ENCODE results near the gene FN1.
"Not testable (repeated sequence)": the region's sequence is repeated elsewhere in the genome, so short reads cannot be mapped to it uniquely, and the experiment has no call there.

FN1 gene

DNA sequence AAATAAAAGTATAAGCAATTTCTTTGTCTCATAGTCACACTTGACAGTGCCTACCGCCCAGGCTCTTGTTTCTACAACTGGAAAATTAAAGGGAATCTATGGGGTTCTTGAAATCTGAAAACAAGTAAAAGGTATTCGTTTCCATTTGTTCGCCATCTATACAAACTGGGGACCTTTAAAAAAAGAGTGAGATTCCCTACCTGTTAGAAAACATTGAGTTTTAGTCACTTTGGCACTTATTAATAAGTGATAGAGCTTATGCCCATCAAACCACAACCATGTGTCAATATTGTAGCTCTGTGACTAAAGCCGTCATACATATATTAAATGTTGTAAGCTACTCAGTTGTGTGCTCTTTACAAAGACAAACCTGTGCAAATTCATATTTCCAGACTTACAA, 13.2 kb downstream of the FN1 start:
- no peak for DNase-seq (ENCODE audit: low read depth)

DNA sequence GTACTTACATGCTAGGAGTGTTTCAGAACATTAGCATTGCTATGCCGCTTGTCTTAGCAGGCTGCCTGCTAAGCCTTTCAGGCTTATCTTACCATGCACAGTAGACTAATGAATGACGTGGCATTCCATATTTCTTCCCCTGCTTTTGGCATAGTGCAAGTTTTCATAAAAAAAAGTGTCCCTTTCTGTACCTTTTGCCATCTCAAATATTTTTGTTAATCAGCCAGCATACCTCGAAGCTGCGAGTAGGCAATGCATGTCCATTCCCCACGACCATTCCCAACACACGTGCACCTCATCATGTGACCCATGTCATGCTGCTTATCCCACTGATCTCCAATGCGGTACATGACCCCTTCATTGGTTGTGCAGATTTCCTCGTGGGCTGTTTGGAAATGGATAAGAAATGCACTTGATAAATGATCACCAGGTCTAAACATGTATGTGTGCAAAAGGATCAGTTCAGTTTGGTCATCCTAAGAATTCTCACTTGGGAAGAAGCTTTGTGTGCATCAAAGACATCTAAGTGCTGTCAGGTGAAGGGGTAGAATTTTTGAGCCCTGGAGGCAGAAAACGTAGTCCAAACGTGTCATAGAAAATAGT, 13.9 kb downstream of the FN1 start:
- DNase-seq (ENCODE audit: low read depth), result no peak

DNA sequence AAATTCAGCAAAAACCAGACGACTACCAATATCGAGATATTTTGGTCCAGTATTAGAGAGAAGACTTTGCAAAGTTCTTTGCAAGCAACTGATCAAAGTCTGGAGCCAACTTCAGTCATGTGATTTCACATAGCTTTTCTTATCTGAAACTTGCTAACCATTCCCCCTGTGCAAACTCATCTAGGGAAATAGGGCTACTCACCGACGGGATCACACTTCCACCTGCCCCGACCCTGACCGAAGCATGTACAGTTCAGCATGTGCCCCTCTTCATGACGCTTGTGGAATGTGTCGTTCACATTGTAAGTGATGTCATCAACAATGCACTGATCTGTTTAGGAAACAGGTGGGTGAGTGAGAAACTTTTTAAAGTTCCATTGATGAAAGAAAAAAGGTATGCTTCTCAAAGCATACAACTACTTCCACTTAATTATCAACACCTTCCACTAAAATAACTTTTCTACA, 15.4 kb downstream of the FN1 start:
- no peak for DNase-seq (ENCODE audit: low read depth)

DNA sequence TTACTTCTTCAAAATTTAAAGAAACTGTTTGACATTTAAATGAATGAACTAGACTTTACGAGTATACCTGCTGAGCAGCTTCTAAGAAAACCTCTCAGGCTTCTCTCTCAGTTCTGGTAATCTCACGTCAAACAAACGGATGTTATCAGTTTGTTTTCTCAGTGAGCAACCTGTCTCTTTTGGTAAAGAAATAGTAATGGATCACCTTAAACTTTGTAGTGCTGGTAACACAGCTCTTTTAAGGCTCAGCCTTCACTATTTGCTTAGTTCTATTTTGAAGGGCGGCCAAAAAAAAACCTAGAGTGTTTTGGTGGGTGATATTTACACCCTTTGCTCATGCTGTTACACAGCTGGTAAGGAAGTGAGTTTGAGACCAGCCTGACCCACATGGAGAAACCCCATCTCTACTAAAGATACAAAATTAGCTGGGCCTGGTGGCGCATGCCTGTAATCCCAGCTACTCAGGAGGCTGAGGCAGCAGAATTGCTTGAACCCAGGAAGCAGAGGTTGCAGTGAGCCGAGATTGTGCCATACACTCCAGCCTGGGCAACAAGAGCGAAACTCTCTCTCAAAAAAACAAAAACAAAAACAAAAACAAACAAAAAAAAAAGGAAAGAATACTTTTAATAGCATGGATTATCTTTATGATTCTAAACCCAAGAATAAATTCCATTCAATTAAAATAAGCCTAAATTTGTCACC, 15.9 kb downstream of the FN1 start:
- DNase-seq (ENCODE audit: low read depth), result no peak

DNA sequence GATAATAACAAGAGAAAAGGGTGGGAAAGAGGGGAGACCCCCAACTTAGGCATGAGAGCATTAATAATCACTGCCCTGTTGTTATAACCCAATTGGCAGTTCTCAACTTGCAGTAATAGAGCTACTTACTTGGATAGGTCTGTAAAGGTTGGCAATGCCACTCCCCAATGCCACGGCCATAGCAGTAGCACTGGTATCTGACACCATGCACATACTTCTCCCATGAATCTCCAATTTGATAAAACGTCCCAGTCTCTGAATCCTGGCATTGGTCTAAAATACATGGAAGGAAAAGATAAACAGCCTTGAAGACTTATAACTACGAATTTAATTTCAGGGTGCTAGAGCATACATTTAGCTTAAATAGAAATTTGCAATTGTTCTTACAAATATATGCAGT, 16.8 kb downstream of the FN1 start:
- DNase-seq (ENCODE audit: low read depth), result no peak

DNA sequence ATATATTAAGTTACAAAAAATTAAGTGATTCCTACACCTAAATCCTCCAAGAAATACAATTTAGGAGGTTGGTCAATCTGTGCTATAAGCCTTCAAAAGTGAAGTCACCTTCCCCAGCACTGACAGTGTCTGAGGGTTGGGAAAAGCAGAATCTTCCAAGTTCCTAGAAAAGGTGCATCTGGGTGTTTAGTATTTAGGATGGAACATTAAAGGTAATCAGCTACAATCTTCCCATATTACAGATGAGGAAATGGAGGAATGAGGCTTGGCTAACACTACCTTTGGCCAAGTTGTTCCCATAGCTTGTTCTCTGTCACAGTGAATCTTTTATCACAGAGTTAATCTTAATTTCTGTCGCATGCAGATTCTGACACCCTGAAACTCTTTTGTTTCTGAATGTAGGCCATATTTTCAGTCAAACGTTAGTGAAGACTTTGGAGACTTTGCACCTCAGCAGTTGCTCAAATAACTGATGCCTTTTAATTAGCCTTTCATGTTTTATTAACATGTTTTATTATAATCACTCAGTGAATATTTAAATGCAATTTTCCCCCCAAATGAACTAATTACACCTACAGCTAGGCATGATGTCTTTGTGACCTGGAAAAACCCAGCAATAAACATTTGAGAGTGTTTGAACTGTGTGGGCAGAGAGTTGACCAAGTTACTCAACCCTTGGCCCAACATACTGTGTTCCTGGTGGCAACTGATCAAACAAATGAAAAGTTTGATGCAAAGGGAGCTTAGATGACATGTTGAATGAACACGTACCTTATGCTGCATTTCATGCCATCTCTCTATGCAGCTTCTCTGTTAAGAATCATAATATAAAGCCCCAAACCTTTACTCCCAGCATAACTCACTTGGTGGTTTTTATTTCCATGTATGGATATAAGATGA, 17.6 kb downstream of the FN1 start:
- no peak for DNase-seq (ENCODE audit: low read depth)

DNA sequence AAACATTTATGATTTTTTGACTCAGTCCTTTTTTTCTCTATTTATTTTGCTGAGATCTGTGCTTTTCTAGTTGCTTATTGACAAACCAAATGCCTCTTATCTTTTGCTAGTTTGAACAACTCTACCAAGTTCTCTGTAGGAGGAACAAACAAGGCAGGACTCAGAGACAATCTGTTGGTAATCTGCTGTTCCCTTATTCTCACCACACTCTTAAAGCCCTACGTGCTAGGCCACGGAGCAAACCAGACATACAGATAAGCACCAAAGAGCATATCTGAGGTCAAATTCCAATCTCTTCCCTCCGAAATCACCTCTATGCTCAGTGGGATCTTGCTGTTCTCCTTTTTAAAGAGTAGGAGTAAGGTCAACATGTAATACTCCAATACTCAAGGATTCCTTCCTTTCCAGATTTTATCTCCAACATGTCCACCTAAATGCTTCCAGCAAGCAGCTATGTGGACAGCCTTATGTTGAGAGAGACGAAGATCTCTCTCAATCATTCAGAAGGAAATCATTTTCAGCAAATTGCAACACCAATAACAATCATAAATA, 18.4 kb downstream of the FN1 start:
- no peak for DNase-seq (ENCODE audit: low read depth)

DNA sequence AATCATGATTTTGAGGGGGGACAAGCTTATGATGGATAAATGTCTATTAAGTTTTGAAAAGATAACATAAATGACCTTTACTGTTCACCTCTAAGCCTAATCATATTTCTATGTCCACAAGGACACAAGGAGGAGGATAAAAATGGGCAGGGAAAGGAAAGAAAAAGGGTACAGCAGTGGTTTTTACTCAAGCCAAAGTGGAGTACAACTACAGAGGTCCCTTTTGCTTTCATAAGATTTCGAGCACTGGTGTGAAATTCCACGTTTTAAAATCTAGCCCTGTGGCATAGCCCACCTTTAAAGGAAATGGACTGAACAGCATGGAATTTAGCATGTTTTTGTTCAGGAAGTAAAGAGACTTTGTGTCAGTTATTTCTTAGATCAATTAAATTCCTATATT, 19.2 kb downstream of the FN1 start:
- DNase-seq (ENCODE audit: low read depth), result no peak

DNA sequence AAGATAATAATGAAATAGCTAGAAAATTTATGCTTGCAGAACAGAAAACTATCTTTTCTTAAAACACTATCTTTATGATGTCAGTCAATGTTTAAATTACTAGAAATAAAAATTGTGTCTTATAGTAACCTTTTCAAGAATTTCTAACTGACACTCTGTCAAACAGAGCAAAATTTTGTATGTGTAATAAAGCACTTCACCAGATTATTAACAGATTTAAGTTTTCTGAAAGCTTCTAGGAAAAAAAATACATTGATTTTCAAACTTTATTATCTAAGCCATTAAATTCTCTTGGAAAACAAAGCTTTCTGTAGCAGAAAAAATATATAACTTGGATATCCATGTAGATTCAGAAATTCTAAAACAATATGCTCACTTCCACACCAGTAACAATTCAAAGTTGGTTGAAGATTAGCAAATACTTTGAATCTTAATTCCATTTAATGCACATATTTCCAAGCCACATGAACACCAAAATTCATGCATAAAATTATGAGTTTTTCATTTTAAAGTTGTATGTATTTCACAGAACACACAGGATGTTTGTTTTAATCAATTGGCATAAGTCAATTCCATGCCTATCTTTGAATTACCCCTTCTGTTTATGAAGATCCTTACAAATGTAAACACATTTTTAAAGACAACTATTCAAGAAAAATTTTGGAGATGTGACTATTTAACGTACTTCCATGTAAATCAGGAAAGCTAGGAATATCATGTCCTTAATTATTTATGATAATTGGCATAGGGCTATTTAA, 19.9 kb downstream of the FN1 start:
- DNase-seq (ENCODE audit: low read depth), result no peak

DNA sequence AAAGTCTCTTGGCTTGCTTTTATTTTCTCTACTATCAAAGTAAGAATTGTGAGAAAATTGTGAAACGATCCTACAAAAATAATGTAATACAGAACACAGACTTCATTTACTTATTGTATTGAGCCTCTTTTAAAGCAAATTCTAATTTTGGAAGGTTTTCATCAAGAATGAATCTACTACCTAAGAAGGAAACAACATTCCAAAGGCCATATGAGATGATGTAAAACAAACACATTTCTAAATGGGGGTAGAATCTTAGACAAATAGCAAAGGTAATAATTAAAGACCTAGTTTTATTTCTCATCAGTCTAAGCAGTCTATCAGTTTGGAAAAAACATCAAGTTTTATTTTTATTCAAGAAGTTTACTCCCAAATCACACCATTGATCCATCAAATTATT, 20.6 kb downstream of the FN1 start:
- DNase-seq (ENCODE audit: low read depth), result no peak

DNA sequence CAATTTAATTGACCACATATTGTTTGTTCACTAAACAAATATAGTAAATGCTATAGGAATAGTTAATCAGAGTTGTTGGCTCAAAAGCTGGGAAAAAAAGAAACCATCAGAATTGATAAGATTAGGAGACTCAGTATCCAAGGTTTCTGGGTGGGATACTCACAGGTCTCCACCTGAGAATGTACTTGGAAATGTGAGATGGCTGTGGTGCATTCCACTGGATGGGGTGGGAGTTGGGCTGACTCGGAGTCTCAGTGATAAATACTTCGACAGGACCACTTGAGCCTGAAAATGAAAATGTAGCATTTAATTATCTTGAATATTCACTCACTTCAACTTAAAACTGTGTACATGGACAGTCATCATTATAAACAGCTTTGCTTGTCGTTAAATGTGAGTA, 21.2 kb downstream of the FN1 start:
- DNase-seq (ENCODE audit: low read depth), result no peak

DNA sequence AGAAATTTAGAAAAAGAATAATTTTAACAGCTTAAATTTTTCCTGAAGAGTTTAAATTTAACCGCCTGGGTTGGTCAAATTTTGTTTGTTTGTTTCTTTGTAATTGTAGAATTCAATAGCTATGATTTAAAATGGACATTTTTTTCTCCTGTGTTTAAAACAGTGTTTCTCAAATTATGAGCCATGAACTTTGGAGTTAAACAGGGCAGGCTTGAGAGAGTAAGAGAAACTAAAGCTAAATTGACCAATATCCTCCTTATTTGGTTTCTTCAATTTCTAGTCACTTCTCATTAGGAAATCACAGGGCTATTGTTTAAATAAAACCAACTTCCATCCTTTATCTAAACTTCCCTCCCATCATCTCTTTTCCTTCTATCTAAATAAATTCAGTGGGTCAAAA, 21.9 kb downstream of the FN1 start:
- DNase-seq (ENCODE audit: low read depth), result no peak

DNA sequence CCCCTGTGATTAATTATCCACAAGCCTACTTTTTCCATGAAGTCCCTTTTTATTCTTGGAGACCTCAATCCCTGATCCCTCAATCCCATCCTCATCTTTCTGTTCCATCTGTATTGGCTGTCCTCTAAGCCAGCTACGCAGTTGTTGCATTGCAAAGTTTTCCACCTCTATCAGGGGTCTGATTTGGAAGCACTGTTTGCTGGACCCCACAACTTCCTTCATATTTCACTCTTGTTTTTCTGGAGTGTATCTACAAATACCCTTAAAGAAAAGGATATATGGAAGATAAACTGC, 22.4 kb downstream of the FN1 start:
- DNase-seq (ENCODE audit: low read depth), result no peak

DNA sequence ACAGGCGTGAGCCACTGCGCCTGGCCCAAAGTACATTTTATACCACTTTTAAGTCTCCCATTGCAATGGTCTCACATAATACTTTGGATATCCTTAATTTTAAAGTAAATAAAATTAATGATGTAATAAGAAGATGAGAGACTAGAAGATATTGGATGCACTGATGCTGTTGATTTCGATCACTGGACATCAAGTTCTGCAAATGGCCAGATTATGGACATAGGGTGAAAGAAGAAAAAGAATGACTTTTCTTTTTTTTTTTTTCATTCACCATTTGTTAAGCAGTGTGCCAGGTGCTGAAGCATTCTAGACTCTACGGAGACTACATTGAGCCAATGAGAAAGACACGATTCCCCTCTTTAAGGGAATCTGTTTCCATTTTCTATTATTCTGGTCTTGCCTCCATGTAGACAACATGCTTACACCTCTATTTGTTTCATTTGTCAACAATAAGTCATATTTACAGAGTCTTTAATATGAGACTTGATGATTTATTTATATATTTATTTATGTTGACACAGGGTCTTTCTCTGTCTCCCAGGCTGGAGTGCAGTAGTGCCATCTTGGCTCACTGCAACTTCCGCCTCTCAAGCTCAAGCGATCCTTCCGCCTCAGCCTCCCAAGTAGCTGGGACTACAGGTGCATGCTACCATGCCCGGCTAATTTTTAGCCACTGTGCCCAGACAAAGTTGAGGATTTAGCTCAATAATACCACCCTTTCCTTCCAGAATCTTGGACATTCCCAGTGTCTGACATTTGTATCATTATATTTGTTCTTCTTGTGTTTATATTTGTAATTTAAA, 23.7 kb downstream of the FN1 start:
- no peak for DNase-seq (ENCODE audit: low read depth)

DNA sequence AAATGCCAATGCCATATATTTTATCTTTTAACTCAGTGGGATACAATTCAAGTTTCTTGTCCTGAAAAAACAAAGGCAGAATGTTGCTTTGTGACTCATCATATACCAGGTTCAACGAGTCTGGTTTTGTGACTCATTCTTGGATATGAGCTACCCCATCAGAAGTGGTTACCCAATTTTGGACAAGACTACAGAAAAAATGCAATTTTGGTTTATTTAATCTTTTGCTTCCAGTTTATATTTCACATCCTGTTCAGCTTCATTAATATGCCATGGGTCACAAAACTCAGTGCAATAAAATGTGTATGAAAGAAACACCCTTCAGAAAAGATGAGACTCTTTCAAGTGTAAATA, 25.0 kb downstream of the FN1 start:
- DNase-seq (ENCODE audit: low read depth), result no peak

DNA sequence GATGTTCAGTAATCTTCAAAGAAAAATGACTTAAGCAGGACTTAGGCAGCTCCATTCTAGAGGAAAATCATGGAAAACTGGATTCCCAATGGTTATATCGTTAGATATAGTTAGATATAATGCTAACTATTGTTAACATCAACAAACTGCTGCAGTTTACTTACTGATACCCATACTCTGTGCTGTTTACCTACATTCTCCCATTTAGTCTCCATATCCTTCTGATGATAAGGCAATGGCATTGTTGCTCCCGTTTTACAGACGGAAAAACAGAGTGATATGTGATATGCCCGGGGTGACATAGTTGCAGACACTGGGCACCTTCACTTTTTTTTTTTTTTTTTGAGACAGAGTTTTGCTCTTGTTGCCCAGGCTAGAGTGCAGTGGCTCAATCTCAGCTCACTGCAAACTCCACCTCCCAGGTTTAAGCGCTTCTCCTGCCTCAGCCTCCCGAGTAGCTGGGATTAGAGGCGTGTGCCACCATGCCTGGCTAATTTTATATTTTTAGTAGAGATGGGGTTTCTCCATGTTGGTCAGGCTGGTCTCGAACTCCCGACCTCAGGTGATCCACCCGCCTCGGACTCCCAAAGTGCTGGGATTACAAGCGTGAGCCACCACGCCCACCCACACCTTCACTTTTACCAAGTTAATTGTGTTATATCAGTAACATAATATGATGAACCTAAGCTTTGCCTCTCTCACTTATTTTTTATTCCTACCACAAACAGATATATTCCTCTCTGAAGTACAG, 25.5 kb downstream of the FN1 start:
- not testable (repeated sequence) for DNase-seq (ENCODE audit: low read depth)

DNA sequence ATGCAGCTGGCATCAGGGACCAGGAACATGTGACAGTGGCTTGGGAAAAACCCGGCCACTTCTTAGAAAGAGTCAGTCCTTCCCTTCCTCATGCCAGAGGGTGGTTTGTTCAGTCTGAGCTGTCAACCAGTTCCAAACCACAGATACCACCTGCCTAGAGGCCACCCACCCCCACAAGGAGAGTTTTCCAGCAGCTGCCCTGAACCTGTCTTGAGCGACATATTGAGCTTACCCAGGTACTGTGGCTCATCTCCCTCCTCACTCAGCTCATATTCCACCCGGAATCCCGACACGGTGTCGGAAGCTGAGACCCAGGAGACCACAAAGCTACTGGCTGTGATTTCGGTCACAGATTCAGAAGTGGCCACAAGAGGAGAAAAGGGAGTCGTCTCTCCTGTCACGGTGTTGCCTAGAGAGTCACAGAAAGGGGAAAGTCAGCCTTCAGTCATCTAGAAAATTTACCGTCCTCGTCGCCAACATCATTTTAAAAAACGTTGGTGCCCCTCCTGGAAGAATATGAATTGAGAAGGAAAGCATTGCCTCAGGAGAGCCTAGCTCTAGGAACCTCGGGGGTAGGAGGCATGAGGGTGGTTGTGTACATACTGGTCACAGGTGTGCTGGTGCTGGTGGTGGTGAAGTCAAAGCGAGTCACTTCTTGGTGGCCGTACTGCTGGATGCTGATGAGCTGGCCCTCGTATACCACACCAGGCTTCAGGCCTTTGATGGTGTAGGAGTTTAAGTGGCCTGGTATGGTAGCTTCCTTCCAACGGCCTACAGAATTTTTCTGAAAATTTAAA, 26.3 kb downstream of the FN1 start:
- no peak for DNase-seq (ENCODE audit: low read depth)

DNA sequence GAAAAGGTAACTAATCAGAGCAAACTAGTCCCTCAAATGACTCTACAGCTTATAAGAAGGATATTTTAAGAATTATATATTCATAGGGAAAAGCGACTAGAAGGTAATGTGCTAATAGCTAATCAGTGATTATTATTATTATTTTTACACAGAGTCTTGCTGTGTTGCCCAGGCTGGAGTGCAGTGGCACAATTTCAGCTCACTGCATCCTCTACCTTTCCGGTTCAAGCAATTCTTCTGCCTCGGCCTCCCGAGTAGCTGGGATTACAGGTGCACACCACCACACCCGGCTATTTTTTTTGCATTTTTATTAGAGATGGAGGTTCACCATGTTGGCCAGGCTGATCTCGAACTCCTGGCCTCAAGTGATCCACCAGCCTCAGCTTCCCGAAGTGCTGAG, 27.4 kb downstream of the FN1 start:
- DNase-seq (ENCODE audit: low read depth), result not testable (repeated sequence)

DNA sequence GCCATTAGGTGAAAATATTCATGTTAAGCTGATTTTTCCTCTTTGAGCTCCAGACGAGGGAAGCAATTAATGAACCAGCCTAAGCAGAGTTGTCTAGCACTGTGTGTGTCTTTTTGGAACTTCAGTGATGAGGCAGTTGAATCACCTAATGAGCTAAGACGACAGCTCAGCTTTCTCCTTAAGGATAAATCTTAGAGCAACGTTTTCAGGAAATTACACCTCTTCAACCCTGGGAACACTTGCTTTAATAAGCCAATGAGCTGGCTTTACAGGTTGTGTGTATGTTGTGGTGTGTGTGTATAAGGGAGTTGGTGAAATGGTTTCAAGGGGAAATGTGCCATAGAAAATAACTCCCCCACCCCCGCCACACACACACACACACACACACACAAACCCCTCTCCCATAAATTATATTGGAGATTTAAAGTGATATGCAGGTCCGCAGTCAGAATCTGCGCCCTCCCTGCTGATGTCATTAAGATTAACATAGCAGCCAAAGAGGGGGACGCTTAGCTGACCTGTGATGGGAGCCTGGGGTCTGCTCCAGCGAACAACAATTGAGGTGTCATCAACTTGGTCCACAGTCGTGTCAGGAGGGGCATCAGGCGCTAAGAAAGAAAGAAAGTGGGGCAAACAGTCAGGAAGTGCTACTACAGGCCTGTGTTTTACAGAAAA, 28.1 kb downstream of the FN1 start:
- no peak for DNase-seq (ENCODE audit: low read depth)

Data from CMK (cell line).